Measurements from ENCODE around the gene CHD5. TPM values are rescaled to one million over a fixed set of nuclear protein-coding genes. Genes with fewer than 3 reads are reported as not detected.

The CHD5 gene
- total RNA-seq, 4 donors from 2014 or later: 0.05 TPM; not detected in 3

- Histone ChIP-seq H3K9me3 (no peaks in the 10 kb centered on the region), H3K27ac (no peak overlapping the region), H3K27me3 (peaks cover 5 to 19% (median 17%) of the 10 kb centered on the region in 3 donors), H3K4me1 (no peaks in the 10 kb centered on the region), H3K4me3 (no peak overlapping the region), H3K36me3 (no peaks in the 10 kb centered on the region)
- TF ChIP-seq POLR2A (IDR thresholded peaks at IDR 0.05): no peak
- TF ChIP-seq CTCF (IDR thresholded peaks at IDR 0.05 in 4 of 5, conservative IDR thresholded peaks at IDR 0.05 in 1 of 5): no peak
- DNase-seq (no peak), ATAC-seq (no peak)
- in situ Hi-C loops (cut with MboI; ENCODE audit: low sequenced_read_pairs in 4 of 4): no loop called here
- intact Hi-C loops (cut with DNase I; ENCODE audit: low total_unique reads): no loop called here
Observed at GRCh38 chr1:6171548-6172124, 8.5 kb downstream of the CHD5 start.

GRCh38 chr1:6170742-6171201 is 9.3 kb downstream of the CHD5 start:
- H3K4me1 ChIP-seq: no peaks in the 10 kb centered on the region
- no peak overlapping the region for H3K4me3 ChIP-seq
- intact Hi-C loops (cut with DNase I; ENCODE audit: low total_unique reads): no loop called here
- DNase-seq (no peak), ATAC-seq (no peak)
- no peaks in the 10 kb centered on the region for H3K36me3 ChIP-seq
- no peak overlapping the region for H3K27ac ChIP-seq
- peaks cover 0 to 14% (median 11%) of the 10 kb centered on the region in 3 donors for H3K27me3 ChIP-seq
- in situ Hi-C loops (cut with MboI; ENCODE audit: low sequenced_read_pairs in 4 of 4): no loop called here
- no peaks in the 10 kb centered on the region for H3K9me3 ChIP-seq
- TF ChIP-seq CTCF (IDR thresholded peaks at IDR 0.05 in 4 of 5, conservative IDR thresholded peaks at IDR 0.05 in 1 of 5) (no peak), POLR2A (IDR thresholded peaks at IDR 0.05) (no peak)

GRCh38 chr1:6170116-6170741 is 9.9 kb downstream of the CHD5 start:
- peaks cover 0 to 14% (median 10%) of the 10 kb centered on the region in 3 donors for H3K27me3 ChIP-seq
- no peaks in the 10 kb centered on the region for H3K9me3 ChIP-seq
- intact Hi-C loops (cut with DNase I; ENCODE audit: low total_unique reads) (no loop called here), in situ Hi-C loops (cut with MboI; ENCODE audit: low sequenced_read_pairs in 4 of 4) (no loop called here)
- H3K4me3 ChIP-seq: no peak overlapping the region
- H3K36me3 ChIP-seq: no peaks in the 10 kb centered on the region
- H3K4me1 ChIP-seq: no peaks in the 10 kb centered on the region
- no peak for TF ChIP-seq POLR2A (IDR thresholded peaks at IDR 0.05)
- TF ChIP-seq CTCF (IDR thresholded peaks at IDR 0.05 in 4 of 5, conservative IDR thresholded peaks at IDR 0.05 in 1 of 5): no peak
- no peak for ATAC-seq
- no peak overlapping the region for H3K27ac ChIP-seq
- DNase-seq: no peak

- DNase-seq (no peak), ATAC-seq (no peak)
- no peaks in the 10 kb centered on the region for H3K9me3 ChIP-seq
- peaks cover 0 to 13% (median 10%) of the 10 kb centered on the region in 3 donors for H3K27me3 ChIP-seq
- no peak overlapping the region for H3K4me3 ChIP-seq
- intact Hi-C loops (cut with DNase I; ENCODE audit: low total_unique reads) (no loop called here), in situ Hi-C loops (cut with MboI; ENCODE audit: low sequenced_read_pairs in 4 of 4) (no loop called here)
- no peaks in the 10 kb centered on the region for H3K36me3 ChIP-seq
- no peaks in the 10 kb centered on the region for H3K4me1 ChIP-seq
- H3K27ac ChIP-seq: no peak overlapping the region
- TF ChIP-seq CTCF (IDR thresholded peaks at IDR 0.05 in 4 of 5, conservative IDR thresholded peaks at IDR 0.05 in 1 of 5): no peak
- TF ChIP-seq POLR2A (IDR thresholded peaks at IDR 0.05): no peak
Observed at GRCh38 chr1:6168947-6169586, 11.1 kb downstream of the CHD5 start.

All from gastrocnemius medialis (tissue), 4 donors.